ENCODE results near the gene IGLON5. TPM values are rescaled to one million over a fixed set of nuclear protein-coding genes. Genes with fewer than 3 reads are reported as not detected.

The IGLON5 gene
- total RNA-seq, 4 donors from 2014 or later, result not detected

DNA sequence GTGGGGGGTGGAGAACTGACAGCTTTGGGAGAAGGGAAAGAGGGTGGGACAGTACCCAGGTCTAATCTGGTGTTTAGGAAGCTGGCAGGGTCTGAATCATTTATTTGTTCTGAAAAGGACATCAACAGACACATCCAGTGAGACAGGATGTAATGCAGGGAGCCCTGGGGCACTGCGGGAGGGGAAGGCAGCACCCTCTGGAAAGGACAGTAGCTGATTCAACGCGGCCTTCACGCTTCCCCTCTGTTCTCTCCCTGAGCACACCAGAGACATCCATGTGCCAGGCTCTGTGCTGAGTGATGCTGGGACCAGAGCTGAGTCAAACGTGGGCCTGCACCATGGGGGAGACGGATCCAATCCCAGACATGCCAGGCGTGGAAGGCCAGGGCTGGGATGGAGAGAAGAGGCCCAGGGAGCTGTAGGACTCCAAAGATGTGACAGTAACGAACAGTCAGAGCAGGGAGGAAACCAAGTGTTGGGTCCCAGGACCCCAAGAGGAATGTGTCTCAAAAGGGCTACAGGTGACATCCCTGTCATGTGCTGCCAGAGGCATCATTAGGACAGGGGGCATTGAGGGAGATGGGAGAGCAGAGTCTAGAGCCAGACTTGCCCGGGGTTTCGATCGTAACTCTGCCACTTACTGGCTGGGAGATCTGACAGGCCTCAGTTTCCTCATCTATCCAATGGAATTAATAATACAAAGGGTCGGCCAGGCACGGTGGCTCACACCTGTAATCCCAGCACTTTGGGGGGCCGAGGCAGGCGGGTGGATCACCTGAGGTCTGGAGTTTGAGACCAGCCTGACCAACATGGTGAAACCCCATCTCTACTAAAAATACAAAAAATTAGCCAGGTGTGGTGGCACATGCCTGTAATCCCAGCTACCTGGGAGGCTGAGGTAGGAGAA is 53.0 kb downstream of the IGLON5 start:
- Histone ChIP-seq H3K9me3 (no peaks in the 10 kb centered on the region), H3K27me3 (no peaks in the 10 kb centered on the region), H3K36me3 (no peaks in the 10 kb centered on the region), H3K27ac (peak overlapping the region in 3 of 4 donors; percentile 97 to 98 (median 98)), H3K4me3 (no peak overlapping the region), H3K4me1 (peaks cover 0 to 55% (median 22%) of the 10 kb centered on the region in 3 donors)
- TF ChIP-seq POLR2A (IDR thresholded peaks at IDR 0.05), result no peak
- TF ChIP-seq, protein P1, sequence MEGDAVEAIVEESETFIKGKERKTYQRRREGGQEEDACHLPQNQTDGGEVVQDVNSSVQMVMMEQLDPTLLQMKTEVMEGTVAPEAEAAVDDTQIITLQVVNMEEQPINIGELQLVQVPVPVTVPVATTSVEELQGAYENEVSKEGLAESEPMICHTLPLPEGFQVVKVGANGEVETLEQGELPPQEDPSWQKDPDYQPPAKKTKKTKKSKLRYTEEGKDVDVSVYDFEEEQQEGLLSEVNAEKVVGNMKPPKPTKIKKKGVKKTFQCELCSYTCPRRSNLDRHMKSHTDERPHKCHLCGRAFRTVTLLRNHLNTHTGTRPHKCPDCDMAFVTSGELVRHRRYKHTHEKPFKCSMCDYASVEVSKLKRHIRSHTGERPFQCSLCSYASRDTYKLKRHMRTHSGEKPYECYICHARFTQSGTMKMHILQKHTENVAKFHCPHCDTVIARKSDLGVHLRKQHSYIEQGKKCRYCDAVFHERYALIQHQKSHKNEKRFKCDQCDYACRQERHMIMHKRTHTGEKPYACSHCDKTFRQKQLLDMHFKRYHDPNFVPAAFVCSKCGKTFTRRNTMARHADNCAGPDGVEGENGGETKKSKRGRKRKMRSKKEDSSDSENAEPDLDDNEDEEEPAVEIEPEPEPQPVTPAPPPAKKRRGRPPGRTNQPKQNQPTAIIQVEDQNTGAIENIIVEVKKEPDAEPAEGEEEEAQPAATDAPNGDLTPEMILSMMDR (IDR thresholded peaks at IDR 0.05), result no peak
- ATAC-seq, result no peak
- 35 to 67% methylated on average over 2 to 8 of the region's 15 CpGs for WGBS, 2 donors (ENCODE audit: low coverage in 1 of 2)

DNA sequence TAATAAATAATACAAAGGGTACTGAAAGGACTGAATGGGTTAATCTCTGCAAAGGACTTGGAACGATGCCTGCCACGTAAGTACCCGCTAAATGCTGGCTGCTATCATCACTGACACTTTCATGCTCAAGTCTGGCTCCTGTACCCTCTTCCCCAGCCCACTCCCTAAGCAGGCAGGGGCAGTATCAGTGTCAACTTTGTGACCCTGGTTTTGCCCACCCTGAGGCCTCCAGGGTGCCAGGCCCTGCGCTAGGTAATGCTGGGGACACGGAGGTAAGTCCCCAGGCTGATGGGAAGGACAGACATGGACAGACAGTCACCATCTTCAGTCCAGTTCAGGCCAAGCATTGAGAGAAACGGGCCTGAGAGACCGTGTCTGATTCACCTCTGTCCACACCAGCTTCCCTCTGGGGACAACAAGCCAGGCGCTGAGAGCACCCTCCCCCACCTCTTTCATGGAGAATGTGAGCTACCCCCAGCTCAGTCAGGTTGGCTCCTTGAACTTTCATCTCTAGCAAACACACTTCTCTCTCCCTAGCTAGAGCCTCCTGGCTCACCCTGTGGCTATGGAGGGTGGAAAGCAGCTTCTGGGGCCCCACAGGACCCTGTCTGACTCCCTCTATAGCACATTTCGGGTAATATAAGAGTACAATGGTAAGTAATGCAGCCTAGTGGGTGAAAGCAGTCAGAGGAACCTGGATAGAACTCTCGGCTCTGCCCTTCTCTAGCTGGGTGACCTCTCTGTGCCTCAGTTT is 53.9 kb downstream of the IGLON5 start:
- no peak for ATAC-seq
- no peaks in the 10 kb centered on the region for H3K9me3 ChIP-seq
- H3K27me3 ChIP-seq, result no peaks in the 10 kb centered on the region
- H3K36me3 ChIP-seq, result no peaks in the 10 kb centered on the region
- 1 to 13% methylated on average over 5 to 7 of the region's 10 CpGs for WGBS, 2 donors (ENCODE audit: low coverage in 1 of 2)
- TF ChIP-seq POLR2A (IDR thresholded peaks at IDR 0.05) (no peak), POLR2AphosphoS5 (IDR thresholded peaks at IDR 0.05) (no peak), EP300 (IDR thresholded peaks at IDR 0.05) (no peak)
- TF ChIP-seq, protein P1 (IDR thresholded peaks at IDR 0.05), result no peak
- H3K27ac ChIP-seq, result peak overlapping the region; percentile 90 to 98 (median 98)
- peak overlapping the region; percentile 74 to 80 for H3K4me3 ChIP-seq
- H3K4me1 ChIP-seq, result peaks cover 0 to 50% (median 22%) of the 10 kb centered on the region in 3 donors

DNA sequence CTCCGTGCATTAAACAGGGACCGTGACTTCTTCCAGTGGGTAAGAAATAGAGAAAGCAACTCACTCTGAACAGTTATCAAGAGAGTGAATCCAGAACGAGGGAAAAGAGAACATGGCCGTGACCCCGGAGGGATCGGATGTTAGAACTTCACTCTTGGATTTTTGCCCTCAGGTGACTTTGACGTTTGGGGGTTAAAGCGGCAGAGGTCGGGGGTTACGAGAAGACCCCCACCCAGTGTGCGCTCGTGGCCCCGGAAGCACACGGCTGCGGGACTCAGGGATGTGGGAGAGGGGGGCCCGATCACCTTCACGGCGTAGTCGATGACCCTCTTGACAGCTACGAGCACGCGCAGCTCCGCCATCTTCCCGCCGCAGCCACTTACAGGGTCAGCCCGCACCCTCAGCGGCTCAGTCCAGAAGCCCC is 54.5 kb downstream of the IGLON5 start, which contains the start of gene ETFB:
ETFB (minus strand) TSS at position 424 of the 424 bp plus-strand sequence; CDS start at position 362, 62 bp downstream.
- TF ChIP-seq POLR2AphosphoS5 (IDR thresholded peaks at IDR 0.05) (peak; percentile 72), POLR2A (IDR thresholded peaks at IDR 0.05) (peak; percentile 62 to 63)
- TF ChIP-seq, protein P1 (IDR thresholded peaks at IDR 0.05), result no peak
- 0% methylated on average over 10 to 21 of the region's 27 CpGs for WGBS, 2 donors (ENCODE audit: low coverage in 1 of 2)
- no peak for ATAC-seq

DNA sequence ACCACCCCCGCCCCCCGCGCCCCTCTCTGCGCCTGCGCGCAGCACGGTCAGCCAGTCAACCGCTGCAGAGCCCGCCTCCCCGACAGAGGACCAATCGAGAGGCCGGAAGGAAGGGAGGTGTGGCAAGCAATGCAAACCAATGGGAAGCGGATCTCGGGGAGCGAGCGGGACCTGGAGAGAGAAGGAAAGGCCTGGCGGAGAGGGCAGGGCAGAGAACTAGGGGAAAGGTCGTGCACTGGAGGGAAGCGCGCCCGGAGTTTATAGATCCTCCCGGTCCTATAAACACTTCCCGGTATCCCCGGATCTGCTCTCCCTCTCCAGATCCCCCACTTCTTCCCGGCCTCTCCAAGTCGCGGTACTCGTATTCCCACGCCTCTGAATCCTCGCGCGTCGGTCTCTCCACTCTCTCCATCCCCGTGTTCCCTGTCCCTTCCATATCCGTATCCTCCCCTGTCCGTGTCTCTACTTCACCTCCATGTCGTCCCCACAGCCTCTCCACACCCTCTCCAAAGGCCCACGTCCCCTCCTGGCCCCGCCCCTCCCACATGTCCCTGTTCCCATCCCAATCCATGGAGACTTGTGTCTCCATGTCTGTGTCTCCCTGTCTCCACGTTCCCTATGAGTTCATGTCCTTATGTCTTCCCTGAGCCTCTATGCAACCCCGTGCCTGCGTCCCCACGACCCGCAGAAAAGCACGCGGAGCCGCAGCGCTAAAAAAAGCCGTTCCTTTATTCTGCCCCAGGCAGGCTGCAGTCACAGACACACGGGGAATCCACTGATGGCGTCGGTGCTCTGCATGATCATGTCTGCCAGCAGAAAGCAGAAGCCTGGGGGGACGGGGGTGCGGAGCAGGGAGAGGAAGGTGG is 55.2 kb downstream of the IGLON5 start:
- Histone ChIP-seq H3K36me3 (no peaks in the 10 kb centered on the region), H3K4me1 (peaks cover 0 to 50% (median 22%) of the 10 kb centered on the region in 3 donors), H3K9me3 (no peaks in the 10 kb centered on the region), H3K27ac (peak overlapping the region; percentile 92 to 98 (median 98)), H3K27me3 (no peaks in the 10 kb centered on the region), H3K4me3 (peak overlapping the region; percentile 74 to 80)
- TF ChIP-seq POLR2AphosphoS5 (IDR thresholded peaks at IDR 0.05), result peak; percentile 78
- TF ChIP-seq, protein P1 (IDR thresholded peaks at IDR 0.05), result no peak
- ATAC-seq, result peak; percentile 87
- 0 to 1% methylated on average over 32 to 34 of the region's 54 CpGs for WGBS, 2 donors (ENCODE audit: low coverage in 1 of 2)

More for the DNA sequence above, 54.5 kb downstream of the IGLON5 start, which contains the start of gene ETFB:
- peak within 1 kb of the TSS; percentile 92 to 98 (median 98) for H3K27ac ChIP-seq
- H3K4me1 ChIP-seq, result peaks cover 0 to 50% (median 22%) of the 10 kb centered on the region in 3 donors
- peak within 1 kb of the TSS; percentile 74 to 80 for H3K4me3 ChIP-seq
- no peaks in the 10 kb centered on the region for H3K36me3 ChIP-seq
- no peaks in the 10 kb centered on the region for H3K9me3 ChIP-seq
- no peaks in the 10 kb centered on the region for H3K27me3 ChIP-seq

All from gastroesophageal sphincter (tissue), 4 donors.